K562 (cell line): ENCODE data around the gene MCU. TPM values are rescaled to one million over a fixed set of nuclear protein-coding genes. Genes with fewer than 3 reads are reported as not detected.

Source experiments
- ATAC-seq: fragments of 200-7000 bp; cut with Tn5 transposase; 3 replicates; pipeline ENCODE4 v1.9.1; 2020; ENCODE audit warnings: moderate library complexity
- BruUV-seq: library from RNA; stranded (reverse); fragments of 400-500 nt; replicated peaks from 2 replicates; lab custom pipeline; 2021; lab: Mats Ljungman, UMichigan
- CTCF ChIA-PET: fragments of 300-600 bp; formaldehyde crosslinking; extraction: SDS; loops from one replicate; lab custom pipeline; 2021; ENCODE audit warnings: low intra/inter-chr PET ratio; lab: Yijun Ruan, JAX
- POLR2A ChIA-PET: fragments of 300-600, 350-650 bp; sonication (Branson Sonifier 250); formaldehyde crosslinking; extraction: SDS; loops from one replicate; lab custom pipeline; 2021; ENCODE audit warnings: antibody characterized with exemption, inconsistent platforms; lab: Yijun Ruan, JAX
- DNase-seq, 4 experiments: peaks; one replicate each; pipeline versions ENCODE4 v3.0.0 to v3.0.0-alpha.2; 2011 to 2018; ENCODE audit warnings: low spot score in 3 of 4, mixed read lengths in 3 of 4; ENCODE audit errors: extremely low read depth in 1 of 4
- FAIRE-seq: peaks from 2 replicates; lab custom pipeline; 2011; peaks lifted over from hg19 to GRCh38; lab: Jason Lieb, UNC
- H2AFZ ChIP-seq: 2 replicates; pipeline ENCODE4 v1.6.0; 2011; ENCODE audit warnings: low read depth, low read length, control low read depth, inconsistent platforms
- H3K27ac ChIP-seq: fragments of 200-600 bp; 3 replicates; pipeline ENCODE4 v1.8.0; 2011; ENCODE audit warnings: low read depth, mild to moderate bottlenecking, control low read depth, inconsistent platforms, low read length, moderate library complexity, mixed read lengths; ENCODE audit errors: extremely low read depth
- H3K27me3 ChIP-seq, 2 experiments: fragments of 300-600 bp in 1 of 2; 2 replicates in 1 of 2; 3 replicates in 1 of 2; pipeline versions ENCODE4 v1.6.0 to v1.8.0; 2011; ENCODE audit warnings: inconsistent platforms in 2 of 2, low read length in 2 of 2, mild to moderate bottlenecking in 1 of 2, mixed read lengths in 1 of 2, moderate library complexity in 1 of 2; ENCODE audit not compliant: control insufficient read depth in 2 of 2, insufficient read depth in 2 of 2
- H3K36me3 ChIP-seq: fragments of 300-600 bp; 3 replicates; pipeline ENCODE4 v1.8.0; 2011; ENCODE audit warnings: mild to moderate bottlenecking, low read length, inconsistent platforms; ENCODE audit not compliant: control insufficient read depth, insufficient read depth
- H3K4me1 ChIP-seq, 2 experiments: fragments of 200-600 bp in 1 of 2; replicated peaks in 1 of 2; 2 replicates in 1 of 2; 3 replicates in 1 of 2; pipeline versions ENCODE4 v1.5.1 to v1.8.0; 2011; ENCODE audit warnings: inconsistent platforms in 2 of 2, low read length in 2 of 2, mild to moderate bottlenecking in 1 of 2, mixed read lengths in 1 of 2, moderate library complexity in 1 of 2; ENCODE audit not compliant: control insufficient read depth in 2 of 2, insufficient read depth in 2 of 2
- H3K4me2 ChIP-seq: 2 replicates; pipeline ENCODE4 v1.6.1; 2011; ENCODE audit warnings: low read length, control low read depth, inconsistent platforms, mixed read lengths; ENCODE audit not compliant: insufficient read depth
- H3K4me3 ChIP-seq: fragments of 200-600 bp; sonication (generic), shearing (Covaris generic); 2 replicates; pipeline ENCODE4 v1.5.1; 2016; ENCODE audit warnings: control low read depth, inconsistent platforms
- H3K79me2 ChIP-seq: fragments of 200-600 bp; 3 replicates; pipeline ENCODE4 v1.8.0; 2011; ENCODE audit warnings: low read length, inconsistent platforms; ENCODE audit not compliant: control insufficient read depth, insufficient read depth
- H3K9ac ChIP-seq, 2 experiments: 2 replicates each; pipeline versions ENCODE4 v1.6.0 to v1.6.1; 2011; ENCODE audit warnings: low read depth in 2 of 2, low read length in 2 of 2, control low read depth in 1 of 2, inconsistent platforms in 1 of 2, mild to moderate bottlenecking in 1 of 2, mixed read lengths in 1 of 2; ENCODE audit not compliant: insufficient read depth in 1 of 2
- H3K9me1 ChIP-seq: one replicate; pipeline ENCODE4 v1.6.0; 2011; ENCODE audit warnings: inconsistent platforms, mild to moderate bottlenecking, low read length, moderate library complexity; ENCODE audit not compliant: control insufficient read depth, insufficient read depth
- H3K9me3 ChIP-seq: replicated peaks from 2 replicates; pipeline ENCODE4 v1.5.1; 2011; ENCODE audit warnings: low read depth, low read length, inconsistent platforms; ENCODE audit not compliant: control insufficient read depth, insufficient read depth
- H4K20me1 ChIP-seq: replicated peaks from 2 replicates; pipeline ENCODE4 v1.6.1; 2011; ENCODE audit warnings: low read length, inconsistent platforms, mixed read lengths; ENCODE audit not compliant: control insufficient read depth, insufficient read depth
- ADNP ChIP-seq: fragments of 200-800 bp; sonication (Bioruptor generic); IDR thresholded peaks from 2 replicates; pipeline ENCODE4 v1.6.1; 2016; ENCODE audit warnings: missing genetic modification characterization, missing compliant biosample characterization
- ETV5 ChIP-seq: sonication (generic); formaldehyde crosslinking; IDR thresholded peaks from 2 replicates; pipeline ENCODE4 v1.4.0; 2020; ENCODE audit warnings: low read depth, mild to moderate bottlenecking, missing genetic modification reagents
- HIVEP1 ChIP-seq: fragments of 250-450 bp; sonication (Bioruptor Pico); IDR thresholded peaks from 2 replicates; pipeline ENCODE4 v1.4.0; 2020; ENCODE audit warnings: mild to moderate bottlenecking
- MCM3 ChIP-seq: fragments of 450-650 bp; IDR thresholded peaks from 2 replicates; pipeline ENCODE4 v1.6.1; 2016
- RBM22 ChIP-seq: fragments of 200-400 bp; formaldehyde crosslinking; IDR thresholded peaks from 2 replicates; pipeline ENCODE4 v1.6.1; 2018; ENCODE audit warnings: low read length, low read depth; ENCODE audit not compliant: poor library complexity, severe bottlenecking
- TAF7 ChIP-seq: fragments of 450-650 bp; IDR thresholded peaks from 2 replicates; pipeline ENCODE4 v1.6.1; 2016; ENCODE audit warnings: missing genetic modification characterization, missing compliant biosample characterization
- ZC3H8 ChIP-seq: fragments of 450-650 bp; IDR thresholded peaks from 2 replicates; pipeline ENCODE4 v1.6.1; 2017
- ZFP1 ChIP-seq: fragments of 450-650 bp; formaldehyde crosslinking; IDR thresholded peaks from 2 replicates; pipeline ENCODE4 v1.4.0; 2020; ENCODE audit warnings: mild to moderate bottlenecking, mixed read lengths
- ZNF551 ChIP-seq: fragments of 250-450 bp; sonication (Bioruptor Pico); IDR thresholded peaks from 2 replicates; pipeline ENCODE4 v1.5.0; 2021; ENCODE audit warnings: mild to moderate bottlenecking, moderate library complexity
- WGBS: fragments of 100-300 bp; shearing (Covaris generic); methylation state at CpG from one replicate; pipeline ENCODE4 v1.1.6; 2016; ENCODE audit warnings: low coverage, mixed read lengths; ENCODE audit not compliant: insufficient coverage; ENCODE audit errors: missing lambda C conversion rate; 5-methylcytosine and 5-hydroxymethylcytosine counted together
- in situ Hi-C: fragments of 300-500 bp; cut with MboI; formaldehyde crosslinking; loops from 4 replicates; pipeline ENCODE4 v1.15.0; 2018; ENCODE audit warnings: inconsistent platforms, mixed read lengths
- intact Hi-C: fragments of 100-400 bp; cut with micrococcal nuclease; formaldehyde crosslinking; loops from 2 replicates; pipeline ENCODE4 v1.14.2; 2022
- polyA plus RNA-seq, 8 experiments: library from polyadenylated mRNA; depleted of rRNA in 4 of 8; stranded (reverse) in 5 of 8; unstranded in 3 of 8; fragments of >200 nt; fragmentation: Nextera tagmentation in 2 of 8; fragmentation: Illumina TruSeq in 1 of 8; extraction: Ambion mirVana in 2 of 8; extraction: Trizol in 1 of 8; gene quantifications; 2 replicates each; pipeline versions ENCODE4 v1.2.1 to v1.2.3, GENCODE V29; 2011 to 2014; ENCODE audit warnings: inconsistent platforms in 1 of 8, missing spikeins in 1 of 8
- total RNA-seq, 7 experiments: library from RNA; depleted of rRNA in 6 of 7; stranded (reverse); fragments of >200 nt in 6 of 7; fragmentation: Illumina TruSeq in 2 of 7; extraction: Trizol in 2 of 7; gene quantifications; 2 replicates each; pipeline versions ENCODE4 v1.2.1 to v1.2.3, GENCODE V29; 2011 to 2021; ENCODE audit warnings: low replicate concordance in 1 of 7
- TF ChIP-seq, protein P1 (sequence below): sonication (generic); formaldehyde crosslinking; IDR thresholded peaks from 2 replicates; pipeline ENCODE4 v1.8.1; 2022; ENCODE audit warnings: missing genetic modification reagents

Gene MCU
- total and polyA plus RNA-seq, 9 of the 15 experiments (the other 6 are each of a cell fraction or from before 2014, with no cell fraction given), result 8.2 to 88.8 (median 21.3) TPM

DNA sequence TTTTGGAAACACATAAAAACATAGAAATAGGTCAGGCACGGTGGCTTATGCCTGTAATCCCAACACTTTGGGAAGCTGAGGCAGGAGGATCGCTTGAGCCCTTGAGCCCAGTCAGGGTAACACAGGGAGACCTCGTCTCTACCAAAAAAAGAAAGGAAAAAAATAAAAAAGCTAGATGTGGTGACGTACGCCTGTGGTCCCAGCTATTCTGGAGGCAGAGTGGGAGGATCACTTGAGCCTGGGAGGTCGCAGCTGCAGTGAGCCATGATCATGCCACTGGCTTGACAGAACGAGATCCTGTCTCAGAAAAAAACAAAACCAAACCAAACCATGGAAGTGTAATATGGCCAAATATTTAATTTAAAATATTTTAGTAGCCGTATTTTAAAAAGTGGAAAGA is 55.6 kb downstream of the MCU start:
- no peak overlapping the region for H3K4me2 ChIP-seq
- no peaks in the 10 kb centered on the region for H3K27me3 ChIP-seq
- H3K27ac ChIP-seq, result no peak overlapping the region
- WGBS, result 84% methylated on average over 8 of the region's 8 CpGs
- H2AFZ ChIP-seq, result no peak overlapping the region
- H3K36me3 ChIP-seq, result no peaks in the 10 kb centered on the region
- H3K79me2 ChIP-seq, result no peaks in the 10 kb centered on the region
- intact Hi-C loops (no loop called here), in situ Hi-C loops (no loop called here)
- ATAC-seq (no peak), FAIRE-seq (no peak), DNase-seq (no peak)
- no peaks in the 10 kb centered on the region for H4K20me1 ChIP-seq
- BruUV-seq, result no TSS peak
- H3K4me3 ChIP-seq, result no peak overlapping the region
- H3K9me1 ChIP-seq, result no peaks in the 10 kb centered on the region
- no peak for TF ChIP-seq ETV5 (CRISPR knock-in tag)
- no peak for TF ChIP-seq ZC3H8
- TF ChIP-seq ADNP, result no peak
- no peak for TF ChIP-seq MCM3
- TF ChIP-seq TAF7 (tag), result no peak
- no peak for TF ChIP-seq ZFP1
- TF ChIP-seq ZNF551 (CRISPR knock-in tag), result no peak
- TF ChIP-seq, protein P1, sequence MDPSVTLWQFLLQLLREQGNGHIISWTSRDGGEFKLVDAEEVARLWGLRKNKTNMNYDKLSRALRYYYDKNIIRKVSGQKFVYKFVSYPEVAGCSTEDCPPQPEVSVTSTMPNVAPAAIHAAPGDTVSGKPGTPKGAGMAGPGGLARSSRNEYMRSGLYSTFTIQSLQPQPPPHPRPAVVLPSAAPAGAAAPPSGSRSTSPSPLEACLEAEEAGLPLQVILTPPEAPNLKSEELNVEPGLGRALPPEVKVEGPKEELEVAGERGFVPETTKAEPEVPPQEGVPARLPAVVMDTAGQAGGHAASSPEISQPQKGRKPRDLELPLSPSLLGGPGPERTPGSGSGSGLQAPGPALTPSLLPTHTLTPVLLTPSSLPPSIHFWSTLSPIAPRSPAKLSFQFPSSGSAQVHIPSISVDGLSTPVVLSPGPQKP (CRISPR knock-in tag), result no peak
- no peak for TF ChIP-seq HIVEP1 (CRISPR knock-in tag)
- no peak for TF ChIP-seq RBM22
- no peak overlapping the region for H3K9ac ChIP-seq
- ChIA-PET CTCF (no interaction called here), POLR2A (interaction anchor here (1.0 kb wide), 1 partner anchor 10 kb away, joined by 3 read pairs; no protein-coding TSS in a partner anchor)
- H3K4me1 ChIP-seq, result no peaks in the 10 kb centered on the region; a peak in 1 of 5 replicates
- no peaks in the 10 kb centered on the region for H3K9me3 ChIP-seq
